Calu3 (cell line): ENCODE measurements around the gene TAS2R3. TPM values are rescaled to one million over a fixed set of nuclear protein-coding genes. Genes with fewer than 3 reads are reported as not detected.

Source experiments
- BruUV-seq: library from RNA; stranded (reverse); fragments of 400-500 nt; replicated peaks from 2 replicates; lab custom pipeline; 2021; lab: Mats Ljungman, UMichigan
- CTCF ChIA-PET: fragments of 300-600 bp; sonication (Branson Sonifier 250); formaldehyde crosslinking; loops from one replicate; lab custom pipeline; 2022; ENCODE audit warnings: antibody characterized with exemption; lab: Charles Lee
- DNase-seq: peaks from one replicate; pipeline ENCODE4 v3.0.0; 2022
- H3K27ac Mint-ChIP-seq: one replicate; pipeline ENCODE4 v1.8.0; 2022; ENCODE audit warnings: mixed read lengths; ENCODE audit not compliant: unreplicated experiment
- H3K27me3 Mint-ChIP-seq: one replicate; pipeline ENCODE4 v1.8.0; 2022; ENCODE audit warnings: mixed read lengths; ENCODE audit not compliant: unreplicated experiment
- H3K36me3 Mint-ChIP-seq: one replicate; pipeline ENCODE4 v1.8.0; 2022; ENCODE audit warnings: mild to moderate bottlenecking, moderate library complexity, mixed read lengths; ENCODE audit not compliant: insufficient read depth, unreplicated experiment
- H3K4me1 Mint-ChIP-seq: one replicate; pipeline ENCODE4 v1.8.0; 2022; ENCODE audit warnings: mild to moderate bottlenecking, low read depth, mixed read lengths; ENCODE audit not compliant: unreplicated experiment
- H3K4me3 Mint-ChIP-seq: one replicate; pipeline ENCODE4 v1.8.0; 2022; ENCODE audit warnings: mild to moderate bottlenecking, low read depth, moderate library complexity, mixed read lengths; ENCODE audit not compliant: unreplicated experiment
- H3K9me3 Mint-ChIP-seq: one replicate; pipeline ENCODE4 v1.8.0; 2022; ENCODE audit warnings: low read depth, mixed read lengths; ENCODE audit not compliant: unreplicated experiment
- intact Hi-C: fragments of 100-400 bp; cut with micrococcal nuclease; formaldehyde crosslinking; loops from one replicate; pipeline ENCODE4 v1.10.0; 2022; ENCODE audit not compliant: unreplicated experiment
- total RNA-seq: library from RNA; stranded (reverse); gene quantifications from 2 replicates; pipeline ENCODE4 v1.2.3, GENCODE V29; 2022
- TF ChIP-seq, protein P1 (sequence below): fragments of 200-600 bp; IDR thresholded peaks from one replicate; pipeline ENCODE4 v1.8.0; 2022; ENCODE audit warnings: antibody characterized with exemption; ENCODE audit not compliant: unreplicated experiment

TAS2R3 gene
- total RNA-seq, 1 experiment from 2014 or later, result 2.8 TPM

DNA sequence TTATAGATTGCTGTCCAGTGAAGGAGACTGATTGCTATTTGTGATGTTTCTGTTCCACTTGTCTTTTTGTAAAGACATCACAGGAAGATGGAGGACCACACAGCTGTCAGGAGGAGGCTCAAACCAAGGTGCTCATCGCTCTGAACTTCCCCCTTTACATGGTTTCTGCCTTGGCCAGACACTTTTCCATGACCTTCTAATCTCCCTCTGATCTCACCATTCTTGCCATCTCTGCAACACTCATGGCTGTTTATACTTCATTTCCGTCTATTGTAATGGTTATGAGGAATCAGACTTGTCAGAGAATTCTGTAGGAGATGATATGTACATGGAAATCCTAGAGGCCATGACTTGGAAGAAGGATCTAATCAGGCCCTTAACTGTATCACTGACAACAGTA, 24.4 kb downstream of the TAS2R3 start:
- TF ChIP-seq, protein P1, sequence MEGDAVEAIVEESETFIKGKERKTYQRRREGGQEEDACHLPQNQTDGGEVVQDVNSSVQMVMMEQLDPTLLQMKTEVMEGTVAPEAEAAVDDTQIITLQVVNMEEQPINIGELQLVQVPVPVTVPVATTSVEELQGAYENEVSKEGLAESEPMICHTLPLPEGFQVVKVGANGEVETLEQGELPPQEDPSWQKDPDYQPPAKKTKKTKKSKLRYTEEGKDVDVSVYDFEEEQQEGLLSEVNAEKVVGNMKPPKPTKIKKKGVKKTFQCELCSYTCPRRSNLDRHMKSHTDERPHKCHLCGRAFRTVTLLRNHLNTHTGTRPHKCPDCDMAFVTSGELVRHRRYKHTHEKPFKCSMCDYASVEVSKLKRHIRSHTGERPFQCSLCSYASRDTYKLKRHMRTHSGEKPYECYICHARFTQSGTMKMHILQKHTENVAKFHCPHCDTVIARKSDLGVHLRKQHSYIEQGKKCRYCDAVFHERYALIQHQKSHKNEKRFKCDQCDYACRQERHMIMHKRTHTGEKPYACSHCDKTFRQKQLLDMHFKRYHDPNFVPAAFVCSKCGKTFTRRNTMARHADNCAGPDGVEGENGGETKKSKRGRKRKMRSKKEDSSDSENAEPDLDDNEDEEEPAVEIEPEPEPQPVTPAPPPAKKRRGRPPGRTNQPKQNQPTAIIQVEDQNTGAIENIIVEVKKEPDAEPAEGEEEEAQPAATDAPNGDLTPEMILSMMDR, result no peak
- no TSS peak for BruUV-seq
- Mint-ChIP-seq H3K27me3 (no peaks in the 10 kb centered on the region), H3K4me3 (no peak overlapping the region), H3K9me3 (no peaks in the 10 kb centered on the region), H3K4me1 (peaks cover 13% of the 10 kb centered on the region), H3K27ac (no peak overlapping the region), H3K36me3 (peaks cover 5% of the 10 kb centered on the region)
- intact Hi-C loops, result loop anchor here (5.0 kb wide), 1 partner anchor 136 kb away; no protein-coding TSS in a partner anchor
- CTCF ChIA-PET, result interaction anchor here (0.6 kb wide), 1 partner anchor 140 kb away, joined by 3 read pairs; no protein-coding TSS in a partner anchor
- DNase-seq, result no peak

DNA sequence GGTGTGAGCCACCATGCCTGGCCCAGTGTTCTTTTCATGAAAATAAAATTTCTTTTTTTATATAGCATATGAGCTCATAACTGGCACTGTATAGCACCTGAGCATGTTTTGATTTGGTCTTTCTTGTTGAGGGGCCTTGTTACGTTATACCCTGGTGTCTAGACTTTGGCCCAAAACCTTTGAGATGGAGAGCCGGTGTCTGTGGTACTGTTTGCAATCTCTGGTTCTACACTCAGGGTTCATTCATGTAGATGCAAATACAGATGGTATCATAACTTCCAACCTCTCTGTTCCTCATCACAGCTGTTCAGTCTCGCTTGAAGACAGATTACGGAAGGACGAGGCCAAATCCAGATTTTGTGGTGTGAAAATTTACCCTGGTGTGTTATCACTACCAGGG, 26.0 kb downstream of the TAS2R3 start, which contains the start of gene TAS2R5:
Gene TAS2R5 (plus strand): TSS at position 301 of the 400 bp plus-strand sequence. CDS start 145 bp downstream, outside the sequence.
- DNase-seq, result no peak
- TF ChIP-seq, protein P1, result no peak
- Mint-ChIP-seq H3K4me1 (peaks cover 13% of the 10 kb centered on the region), H3K27ac (no peak within 1 kb of the TSS), H3K9me3 (no peaks in the 10 kb centered on the region), H3K27me3 (no peaks in the 10 kb centered on the region), H3K4me3 (no peak within 1 kb of the TSS), H3K36me3 (peaks cover 5% of the 10 kb centered on the region)
- BruUV-seq, result no TSS peak
- intact Hi-C loops, result loop anchor here (5.0 kb wide), 1 partner anchor 138 kb away; no protein-coding TSS in a partner anchor
- CTCF ChIA-PET, result no interaction called here

DNA sequence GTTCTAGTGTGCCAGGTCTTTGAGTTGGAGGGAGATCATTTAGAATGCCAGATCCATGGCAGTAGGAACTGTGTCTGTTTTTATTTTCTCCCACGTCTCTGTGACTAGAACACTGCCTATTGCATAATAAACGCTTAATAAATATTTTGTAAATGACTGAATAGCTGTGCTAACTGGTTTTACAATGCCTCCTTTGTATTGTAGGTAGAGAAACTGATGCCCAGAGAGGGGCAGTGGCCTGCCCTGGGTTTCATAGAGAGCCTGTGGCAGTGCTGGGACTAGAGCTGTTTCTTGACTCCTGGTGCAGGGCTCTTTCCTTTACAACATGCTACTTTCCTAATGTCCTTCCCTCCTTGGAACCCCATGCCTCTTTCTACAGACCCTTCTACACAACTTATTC, 28.6 kb downstream of the TAS2R3 start:
- intact Hi-C loops, result no loop called here
- Mint-ChIP-seq H3K4me1 (peaks cover 13% of the 10 kb centered on the region), H3K4me3 (no peak overlapping the region), H3K36me3 (no peaks in the 10 kb centered on the region), H3K9me3 (no peaks in the 10 kb centered on the region), H3K27me3 (no peaks in the 10 kb centered on the region), H3K27ac (peak overlapping the region; percentile 0)
- peak; percentile 4 for DNase-seq
- CTCF ChIA-PET, result no interaction called here
- TF ChIP-seq, protein P1, result no peak
- BruUV-seq, result no TSS peak

Other genes starting within 250 kb of the TAS2R3 start
- 31.5 and 32.3 TPM in 2 replicates for gene AGK, start 212.7 kb upstream of the TAS2R3 start, total RNA-seq
- gene DENND11, start 61.9 kb upstream of the TAS2R3 start, total RNA-seq, result 24.5 and 26.5 TPM in 2 replicates
- gene WEE2, start 55.7 kb upstream of the TAS2R3 start, total RNA-seq, result not detected in 2 replicates
- gene SSBP1, start 25.7 kb upstream of the TAS2R3 start, total RNA-seq, result 162 and 164 TPM in 2 replicates
- 2.4 and 3.0 TPM in 2 replicates for gene TAS2R4, start 12.6 kb downstream of the TAS2R3 start, total RNA-seq
- 3.0 and 3.6 TPM in 2 replicates for gene TAS2R5, start 26.1 kb downstream of the TAS2R3 start, total RNA-seq
- not detected in 2 replicates for gene PRSS37, start 77.4 kb downstream of the TAS2R3 start, total RNA-seq
- gene OR9A4, start 152.3 kb downstream of the TAS2R3 start, total RNA-seq, result not detected in 2 replicates
- gene CLEC5A, start 182.9 kb downstream of the TAS2R3 start, total RNA-seq, result not detected in 2 replicates
- 0.34 TPM in 1 of 2 replicates, not detected in the other for gene TAS2R38, start 209.7 kb downstream of the TAS2R3 start, total RNA-seq
- gene MGAM, start 231.8 kb downstream of the TAS2R3 start, total RNA-seq, result 0.09 and 0.44 TPM in 2 replicates